Effector memory CD4-positive, alpha-beta T cell (primary cell): Measurements from ENCODE around the gene COL23A1.
"Not testable (repeated sequence)": the region's sequence is repeated elsewhere in the genome, so short reads cannot be mapped to it uniquely, and the experiment has no call there.

Experiments
- DNase-seq, 3 donors: peaks; one replicate each; pipeline ENCODE4 v3.0.0-alpha.2; 2020
- H3K27ac ChIP-seq: 2 replicates; pipeline ENCODE4 v1.7.0; 2013; ENCODE audit warnings: mild to moderate bottlenecking, low read length, moderate library complexity; ENCODE audit not compliant: insufficient read depth, poor library complexity, severe bottlenecking
- H3K27me3 ChIP-seq: replicated peaks from 2 replicates; pipeline ENCODE4 v1.7.0; 2013; ENCODE audit warnings: mild to moderate bottlenecking, low read length; ENCODE audit not compliant: insufficient read depth, control insufficient read depth, poor library complexity, severe bottlenecking
- H3K36me3 ChIP-seq: 2 replicates; pipeline ENCODE4 v1.7.0; 2013; ENCODE audit warnings: mild to moderate bottlenecking, low read length, moderate library complexity; ENCODE audit not compliant: control insufficient read depth, insufficient read depth
- H3K4me1 ChIP-seq: 2 replicates; pipeline ENCODE4 v1.7.0; 2013; ENCODE audit warnings: low read length, mild to moderate bottlenecking; ENCODE audit not compliant: control insufficient read depth, insufficient read depth, poor library complexity, severe bottlenecking
- H3K4me3 ChIP-seq: 2 replicates; pipeline ENCODE4 v1.7.0; 2013; ENCODE audit warnings: low read length, low read depth, mild to moderate bottlenecking; ENCODE audit not compliant: insufficient read depth, poor library complexity, severe bottlenecking
- H3K9me3 ChIP-seq: 2 replicates; pipeline ENCODE4 v1.7.0; 2013; ENCODE audit warnings: mild to moderate bottlenecking, low read length, moderate library complexity; ENCODE audit not compliant: control insufficient read depth

The COL23A1 gene

GRCh38 chr5:178496214-178496613 lies 94.0 kb downstream of the COL23A1 start:
- Histone ChIP-seq H3K27me3 (peaks cover 3% of the 10 kb centered on the region), H3K9me3 (no peaks in the 10 kb centered on the region), H3K4me3 (no peak overlapping the region), H3K36me3 (no peaks in the 10 kb centered on the region), H3K27ac (no peak overlapping the region), H3K4me1 (no peaks in the 10 kb centered on the region)
- no peak for DNase-seq

DNA sequence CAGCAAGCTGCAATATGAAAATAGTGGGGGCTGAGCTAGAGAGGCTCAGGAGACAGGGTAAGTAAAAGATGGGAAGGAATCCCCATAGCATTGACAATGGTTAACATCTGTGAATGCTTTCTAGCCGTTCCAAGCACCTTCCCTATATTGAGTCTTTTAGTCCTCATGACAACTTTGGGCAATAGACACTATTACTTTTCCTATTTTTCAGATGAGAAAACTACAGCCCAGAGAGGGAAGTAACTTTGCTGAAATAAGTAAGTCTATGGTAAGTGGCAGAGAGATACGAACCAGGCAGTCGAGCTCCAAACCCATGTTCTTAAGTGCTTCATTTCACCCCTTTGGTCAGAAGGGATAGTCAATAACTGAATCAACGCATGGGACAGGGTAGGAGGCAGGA lies 94.5 kb downstream of the COL23A1 start:
- H3K27me3 ChIP-seq: peaks cover 3% of the 10 kb centered on the region
- no peak for DNase-seq
- H3K27ac ChIP-seq: no peak overlapping the region
- H3K36me3 ChIP-seq: no peaks in the 10 kb centered on the region
- H3K4me1 ChIP-seq: no peaks in the 10 kb centered on the region
- no peaks in the 10 kb centered on the region for H3K9me3 ChIP-seq
- H3K4me3 ChIP-seq: no peak overlapping the region

- H3K9me3 ChIP-seq: no peaks in the 10 kb centered on the region
- no peak overlapping the region for H3K27ac ChIP-seq
- H3K4me3 ChIP-seq: no peak overlapping the region
Measured at GRCh38 chr5:178492278-178492677, 97.9 kb downstream of the COL23A1 start.

GRCh38 chr5:178490935-178491652 lies 99.1 kb downstream of the COL23A1 start:
- H3K4me1 ChIP-seq: no peaks in the 10 kb centered on the region
- no peaks in the 10 kb centered on the region for H3K9me3 ChIP-seq
- H3K36me3 ChIP-seq: no peaks in the 10 kb centered on the region
- no peak for DNase-seq
- no peak overlapping the region for H3K4me3 ChIP-seq
- H3K27me3 ChIP-seq: peaks cover 3% of the 10 kb centered on the region
- H3K27ac ChIP-seq: no peak overlapping the region

More at GRCh38 chr5:178492278-178492677, 97.9 kb downstream of the COL23A1 start:
- Histone ChIP-seq H3K27me3 (peaks cover 3% of the 10 kb centered on the region), H3K36me3 (no peaks in the 10 kb centered on the region), H3K4me1 (no peaks in the 10 kb centered on the region)
- DNase-seq: no peak

GRCh38 chr5:178489271-178489976 lies 100.8 kb downstream of the COL23A1 start:
- DNase-seq: no peak
- no peaks in the 10 kb centered on the region for H3K9me3 ChIP-seq
- H3K36me3 ChIP-seq: no peaks in the 10 kb centered on the region
- H3K27ac ChIP-seq: no peak overlapping the region
- H3K4me1 ChIP-seq: no peaks in the 10 kb centered on the region
- no peak overlapping the region for H3K4me3 ChIP-seq
- peaks cover 3% of the 10 kb centered on the region for H3K27me3 ChIP-seq

GRCh38 chr5:178488696-178489095 lies 101.5 kb downstream of the COL23A1 start:
- H3K4me1 ChIP-seq: peaks cover 2% of the 10 kb centered on the region
- H3K9me3 ChIP-seq: no peaks in the 10 kb centered on the region
- H3K27me3 ChIP-seq: peaks cover 3% of the 10 kb centered on the region
- H3K36me3 ChIP-seq: no peaks in the 10 kb centered on the region
- no peak for DNase-seq
- no peak overlapping the region for H3K4me3 ChIP-seq
- no peak overlapping the region for H3K27ac ChIP-seq

DNA sequence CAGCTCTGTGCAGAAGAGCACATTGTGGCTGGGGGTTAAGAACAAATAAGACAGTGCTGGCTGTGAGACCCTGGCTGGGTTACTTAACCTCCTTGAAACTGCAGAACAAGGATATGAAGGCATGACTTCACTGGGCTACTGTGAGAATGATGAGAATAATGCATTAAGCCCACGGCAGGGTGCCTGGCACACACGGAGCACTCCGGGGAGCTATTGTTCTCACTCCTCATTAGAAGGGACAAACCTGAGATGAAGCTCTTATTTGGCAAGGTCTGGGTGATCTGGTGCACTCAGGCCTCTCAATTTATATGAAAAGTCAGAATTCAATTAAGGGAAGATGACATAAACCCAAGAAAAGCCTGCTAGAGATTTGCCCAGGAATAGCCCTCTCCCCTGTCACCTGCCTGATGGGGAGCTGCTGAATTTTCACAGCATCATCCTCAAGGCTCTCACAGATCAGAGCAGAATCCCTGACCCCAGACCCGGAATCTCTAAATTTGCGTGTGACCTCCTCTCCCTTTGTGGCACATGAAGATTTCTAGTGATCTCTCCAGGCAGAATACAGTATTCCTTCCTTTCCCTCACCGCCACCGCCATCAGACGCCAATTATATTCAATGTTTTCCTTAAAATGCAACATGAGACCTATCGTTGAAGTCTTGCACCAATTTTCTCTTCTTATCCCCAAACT lies 102.1 kb downstream of the COL23A1 start:
- H3K9me3 ChIP-seq: no peaks in the 10 kb centered on the region
- peaks cover 2% of the 10 kb centered on the region for H3K4me1 ChIP-seq
- no peak overlapping the region for H3K4me3 ChIP-seq
- H3K36me3 ChIP-seq: no peaks in the 10 kb centered on the region
- no peaks in the 10 kb centered on the region for H3K27me3 ChIP-seq
- DNase-seq: no peak
- H3K27ac ChIP-seq: no peak overlapping the region

GRCh38 chr5:178486878-178487512 lies 103.2 kb downstream of the COL23A1 start:
- H3K36me3 ChIP-seq, H3K27me3 ChIP-seq, H3K27ac ChIP-seq, H3K4me1 ChIP-seq, H3K9me3 ChIP-seq, DNase-seq, H3K4me3 ChIP-seq: not testable (repeated sequence)

GRCh38 chr5:178486239-178486641 lies 104.0 kb downstream of the COL23A1 start:
- H3K36me3 ChIP-seq: no peaks in the 10 kb centered on the region
- DNase-seq: no peak
- peaks cover 2% of the 10 kb centered on the region for H3K4me1 ChIP-seq
- H3K27me3 ChIP-seq: no peaks in the 10 kb centered on the region
- H3K27ac ChIP-seq: no peak overlapping the region
- no peaks in the 10 kb centered on the region for H3K9me3 ChIP-seq
- no peak overlapping the region for H3K4me3 ChIP-seq
